Nephron (organoid): ENCODE measurements around the gene HAUS7.

Experiments used
- H3K27ac Mint-ChIP-seq, 3 experiments: 2 replicates each; pipeline ENCODE4 v1.8.0; 2020; ENCODE audit warnings: mixed read lengths in 3 of 3, mild to moderate bottlenecking in 2 of 3, moderate library complexity in 1 of 3
- H3K27me3 Mint-ChIP-seq: 2 replicates; pipeline ENCODE4 v1.8.0; 2021; ENCODE audit warnings: low read depth, mild to moderate bottlenecking, moderate library complexity, mixed read lengths
- H3K36me3 Mint-ChIP-seq: 2 replicates; pipeline ENCODE4 v1.8.0; 2020; ENCODE audit warnings: low read depth, mixed read lengths
- H3K4me1 Mint-ChIP-seq: 2 replicates; pipeline ENCODE4 v1.8.0; 2020; ENCODE audit warnings: mixed read lengths
- H3K4me3 Mint-ChIP-seq, 3 experiments: 2 replicates each; pipeline ENCODE4 v1.8.0; 2020; ENCODE audit warnings: mild to moderate bottlenecking in 3 of 3, mixed read lengths in 3 of 3, moderate library complexity in 2 of 3
- H3K9me3 Mint-ChIP-seq: 2 replicates; pipeline ENCODE4 v1.8.0; 2020; ENCODE audit warnings: mixed read lengths
- CTCF ChIP-seq, 3 experiments: fragments of 200-600 bp; sonication (generic); IDR thresholded peaks; one replicate each; pipeline ENCODE4 v1.5.0; 2021; ENCODE audit warnings: antibody characterized with exemption in 3 of 3; ENCODE audit not compliant: unreplicated experiment in 3 of 3

The HAUS7 gene

GRCh38 chrX:153414856-153415510 is 55.4 kb downstream of the HAUS7 start:
- Mint-ChIP-seq H3K27ac (no peak overlapping the region), H3K9me3 (peaks cover 30% of the 10 kb centered on the region), H3K27me3 (peaks cover 11% of the 10 kb centered on the region), H3K36me3 (no peaks in the 10 kb centered on the region), H3K4me3 (no peak overlapping the region), H3K4me1 (peaks cover 16% of the 10 kb centered on the region)
- TF ChIP-seq CTCF (IDR thresholded peaks at IDR 0.05; ENCODE audit: unreplicated experiment in 3 of 3): no peak

GRCh38 chrX:153413731-153414130 is 56.6 kb downstream of the HAUS7 start:
- Mint-ChIP-seq H3K27me3 (peaks cover 11% of the 10 kb centered on the region), H3K9me3 (peaks cover 29% of the 10 kb centered on the region), H3K27ac (no peak overlapping the region), H3K4me1 (peaks cover 16% of the 10 kb centered on the region), H3K36me3 (no peaks in the 10 kb centered on the region), H3K4me3 (no peak overlapping the region)
- TF ChIP-seq CTCF (IDR thresholded peaks at IDR 0.05; ENCODE audit: unreplicated experiment in 3 of 3): no peak

GRCh38 chrX:153412746-153413720 is 57.3 kb downstream of the HAUS7 start:
- TF ChIP-seq CTCF (IDR thresholded peaks at IDR 0.05; ENCODE audit: unreplicated experiment in 3 of 3): peak in 2 of 3 experiments; percentile 12 to 33
- peak overlapping the region; percentile 45 to 73 (median 65) for H3K4me3 Mint-ChIP-seq
- no peaks in the 10 kb centered on the region for H3K36me3 Mint-ChIP-seq
- peaks cover 11% of the 10 kb centered on the region for H3K4me1 Mint-ChIP-seq
- peak overlapping the region in 2 of 3 experiments; percentile 42 to 74 for H3K27ac Mint-ChIP-seq
- peaks cover 27% of the 10 kb centered on the region for H3K9me3 Mint-ChIP-seq
- H3K27me3 Mint-ChIP-seq: peaks cover 6% of the 10 kb centered on the region

GRCh38 chrX:153411988-153412574 is 58.3 kb downstream of the HAUS7 start:
- peak overlapping the region; percentile 45 to 73 (median 62) for H3K4me3 Mint-ChIP-seq
- peaks cover 7% of the 10 kb centered on the region for H3K4me1 Mint-ChIP-seq
- TF ChIP-seq CTCF (IDR thresholded peaks at IDR 0.05; ENCODE audit: unreplicated experiment in 3 of 3): no peak
- H3K27ac Mint-ChIP-seq: peak overlapping the region in 1 of 3 experiments; percentile 42
- peaks cover 23% of the 10 kb centered on the region for H3K9me3 Mint-ChIP-seq
- H3K27me3 Mint-ChIP-seq: peaks cover 6% of the 10 kb centered on the region
- H3K36me3 Mint-ChIP-seq: no peaks in the 10 kb centered on the region

GRCh38 chrX:153411255-153411987 is 59.0 kb downstream of the HAUS7 start, which contains the start of gene ZFP92:
Gene ZFP92 (plus strand): TSS chrX:153411472. CDS start chrX:153418323, 6,851 bp downstream.
- no peak for TF ChIP-seq CTCF (IDR thresholded peaks at IDR 0.05; ENCODE audit: unreplicated experiment in 3 of 3)
- peaks cover 20% of the 10 kb centered on the region for H3K9me3 Mint-ChIP-seq
- H3K4me3 Mint-ChIP-seq: peak within 1 kb of the TSS; percentile 65 to 76 (median 75)
- peak within 1 kb of the TSS in 1 of 3 experiments; percentile 42 for H3K27ac Mint-ChIP-seq
- H3K4me1 Mint-ChIP-seq: peaks cover 7% of the 10 kb centered on the region
- peaks cover 6% of the 10 kb centered on the region for H3K27me3 Mint-ChIP-seq
- H3K36me3 Mint-ChIP-seq: peaks cover 3% of the 10 kb centered on the region
